Measurements from ENCODE around the gene ADCK1. TPM values are rescaled to one million over a fixed set of nuclear protein-coding genes. Genes with fewer than 3 reads are reported as not detected.
A peak's percentile ranks its signal among the peaks of the same experiment; 100 is the strongest.

ADCK1 gene
- total and polyA plus RNA-seq, 2 experiments from 2014 or later = 8.2 to 16.4 TPM

DNA sequence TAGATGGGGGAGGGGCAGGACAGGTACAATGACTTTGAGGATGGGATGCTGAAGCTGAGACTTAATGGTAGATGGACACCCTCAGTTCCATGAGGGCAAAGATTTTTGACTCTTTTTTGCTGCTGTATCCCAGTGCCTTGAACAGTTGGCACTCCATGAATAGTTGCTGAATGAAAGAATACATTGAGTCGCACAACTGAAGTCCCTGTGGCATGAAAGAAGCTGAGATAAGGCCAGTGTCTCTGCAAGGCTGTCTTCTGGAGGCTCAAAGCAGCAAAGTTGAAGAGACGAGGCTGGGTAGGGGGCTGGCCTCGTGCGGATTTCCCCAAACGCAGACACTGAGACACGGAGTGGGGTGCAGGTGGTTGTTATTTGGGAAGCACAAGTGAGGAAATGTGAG, 179.3 kb downstream of the ADCK1 start:
- no peaks in the 10 kb centered on the region for H3K4me1 ChIP-seq (ENCODE audit: insufficient read depth)
- no peaks in the 10 kb centered on the region for H3K9me3 ChIP-seq (ENCODE audit: low read depth)
- no peak for DNase-seq (ENCODE audit: low spot score)
- no peaks in the 10 kb centered on the region for H3K9me2 ChIP-seq (replicated peaks; ENCODE audit: insufficient read depth)
- H3K27ac ChIP-seq = no peak overlapping the region
- H2AFZ ChIP-seq = no peak overlapping the region
- no peaks in the 10 kb centered on the region for H3K27me3 ChIP-seq
- H4K20me1 ChIP-seq (ENCODE audit: insufficient read depth, poor library complexity, severe bottlenecking) = no peaks in the 10 kb centered on the region
- no peaks in the 10 kb centered on the region for H3K79me2 ChIP-seq
- no peaks in the 10 kb centered on the region for H3K36me3 ChIP-seq (replicated peaks; ENCODE audit: insufficient read depth, low read depth)
- 75% methylated on average over 6 of the region's 6 CpGs for WGBS (ENCODE audit: low lambda C conversion rate, missing lambda C conversion rate)
- H3K4me3 ChIP-seq = no peak overlapping the region
- TF ChIP-seq EZH2 (IDR thresholded peaks at IDR 0.05; ENCODE audit: borderline replicate concordance) (no peak), CTCF (IDR thresholded peaks at IDR 0.05; ENCODE audit: poor library complexity) (no peak), EZH2phosphoT487 (IDR thresholded peaks at IDR 0.05; ENCODE audit: low read depth, severe bottlenecking, unreplicated experiment) (no peak)
- H3K4me2 ChIP-seq = no peak overlapping the region

GRCh38 chr14:77979666-77980351, 179.9 kb downstream of the ADCK1 start:
- H4K20me1 ChIP-seq (ENCODE audit: insufficient read depth, poor library complexity, severe bottlenecking) = no peaks in the 10 kb centered on the region
- no peaks in the 10 kb centered on the region for H3K4me1 ChIP-seq (ENCODE audit: insufficient read depth)
- no peak overlapping the region for H2AFZ ChIP-seq
- no peaks in the 10 kb centered on the region for H3K9me3 ChIP-seq (ENCODE audit: low read depth)
- WGBS (ENCODE audit: low lambda C conversion rate, missing lambda C conversion rate) = 48% methylated on average over 14 of the region's 14 CpGs
- no peak for DNase-seq (ENCODE audit: low spot score)
- H3K36me3 ChIP-seq (replicated peaks; ENCODE audit: insufficient read depth, low read depth) = no peaks in the 10 kb centered on the region
- no peaks in the 10 kb centered on the region for H3K79me2 ChIP-seq
- H3K4me3 ChIP-seq = no peak overlapping the region
- no peaks in the 10 kb centered on the region for H3K27me3 ChIP-seq
- no peaks in the 10 kb centered on the region for H3K9me2 ChIP-seq (replicated peaks; ENCODE audit: insufficient read depth)
- H3K27ac ChIP-seq = no peak overlapping the region
- no peak overlapping the region for H3K4me2 ChIP-seq
- TF ChIP-seq EZH2phosphoT487 (IDR thresholded peaks at IDR 0.05; ENCODE audit: low read depth, severe bottlenecking, unreplicated experiment) = no peak
- no peak for TF ChIP-seq EZH2 (IDR thresholded peaks at IDR 0.05; ENCODE audit: borderline replicate concordance)
- TF ChIP-seq CTCF (IDR thresholded peaks at IDR 0.05; ENCODE audit: poor library complexity) = no peak

- Histone ChIP-seq H3K4me2 (peak overlapping the region; percentile 90), H2AFZ (peak overlapping the region; percentile 67), H4K20me1 (ENCODE audit: insufficient read depth, poor library complexity, severe bottlenecking) (no peaks in the 10 kb centered on the region), H3K4me1 (ENCODE audit: insufficient read depth) (no peaks in the 10 kb centered on the region), H3K9me3 (ENCODE audit: low read depth) (no peaks in the 10 kb centered on the region), H3K9me2 (replicated peaks; ENCODE audit: insufficient read depth) (no peaks in the 10 kb centered on the region), H3K36me3 (replicated peaks; ENCODE audit: insufficient read depth, low read depth) (no peaks in the 10 kb centered on the region), H3K27ac (no peak overlapping the region), H3K27me3 (no peaks in the 10 kb centered on the region), H3K4me3 (peak overlapping the region; percentile 17), H3K79me2 (no peaks in the 10 kb centered on the region)
- peak; percentile 79 for DNase-seq (ENCODE audit: low spot score)
- TF ChIP-seq CTCF (IDR thresholded peaks at IDR 0.05; ENCODE audit: poor library complexity) (no peak), EZH2phosphoT487 (IDR thresholded peaks at IDR 0.05; ENCODE audit: low read depth, severe bottlenecking, unreplicated experiment) (no peak), EZH2 (IDR thresholded peaks at IDR 0.05; ENCODE audit: borderline replicate concordance) (no peak)
- 6% methylated on average over 45 of the region's 45 CpGs for WGBS (ENCODE audit: low lambda C conversion rate, missing lambda C conversion rate)
Observed at GRCh38 chr14:77980475-77981321, 180.8 kb downstream of the ADCK1 start.

Small RNA genes lying within 50 kb of the gene (small RNA-seq; reads per million reads assigned to genes)
- not detected for gene RF00019

Other genes starting within 250 kb of the ADCK1 start
- gene SPTLC2, start 183.5 kb upstream of the ADCK1 start, total RNA-seq = 33.6 and 34.3 TPM in 2 replicates
- 31.4 and 34.2 TPM in 2 replicates for gene SPTLC2, start 183.5 kb upstream of the ADCK1 start, polyA plus RNA-seq
- gene ALKBH1, start 92.1 kb upstream of the ADCK1 start, total RNA-seq = 9.0 and 11.8 TPM in 2 replicates
- 10.1 and 13.6 TPM in 2 replicates for gene ALKBH1, start 92.1 kb upstream of the ADCK1 start, polyA plus RNA-seq
- 246 and 281 TPM in 2 replicates for gene SLIRP, start 92.0 kb upstream of the ADCK1 start, total RNA-seq
- 411 and 425 TPM in 2 replicates for gene SLIRP, start 92.0 kb upstream of the ADCK1 start, polyA plus RNA-seq
- 54.0 and 57.0 TPM in 2 replicates for gene SNW1, start 39.0 kb upstream of the ADCK1 start, total RNA-seq
- gene SNW1, start 39.0 kb upstream of the ADCK1 start, polyA plus RNA-seq = 47.7 and 49.2 TPM in 2 replicates